Right lobe of liver (tissue), 6 donors: ENCODE results near the gene TRABD. TPM values are rescaled to one million over a fixed set of nuclear protein-coding genes. Genes with fewer than 3 reads are reported as not detected.
A peak's percentile ranks its signal among the peaks of the same experiment; 100 is the strongest.
"Not testable (repeated sequence)": the region's sequence is repeated elsewhere in the genome, so short reads cannot be mapped to it uniquely, and the experiment has no call there.

ENCODE experiments used
- ATAC-seq, 4 donors: fragments of 200-7000 bp; cut with Tn5 transposase; one replicate each; pipeline ENCODE4 v1.9.1; 2020; ENCODE audit warnings: mild to moderate bottlenecking in 4 of 4, moderate library complexity in 4 of 4
- DNase-seq, 3 donors: peaks; one replicate each; pipeline ENCODE4 v3.0.0-alpha.2; 2020
- H3K27ac ChIP-seq, 3 donors: fragments of 200-600 bp; one replicate each; pipeline ENCODE4 v1.8.0; 2022
- H3K27me3 ChIP-seq, 2 donors: fragments of 200-600 bp; one replicate each; pipeline ENCODE4 v1.8.0; 2022
- H3K36me3 ChIP-seq, 4 donors: fragments of 200-600 bp; sonication (generic) in 1 of 4; one replicate each; pipeline versions ENCODE4 v1.5.1 to v1.8.0; 2017 to 2022; ENCODE audit warnings: control low read depth in 1 of 4
- H3K4me1 ChIP-seq, 4 donors: fragments of 200-600 bp; sonication (generic) in 1 of 4; one replicate each; pipeline versions ENCODE4 v1.5.1 to v1.8.0; 2017 to 2022; ENCODE audit warnings: control low read depth in 1 of 4
- H3K4me3 ChIP-seq, 3 donors: fragments of 200-600 bp; one replicate each; pipeline ENCODE4 v1.8.0; 2022
- H3K9me3 ChIP-seq, 4 donors: fragments of 200-600 bp; sonication (generic) in 1 of 4; one replicate each; pipeline versions ENCODE4 v1.5.1 to v1.8.0; 2017 to 2022; ENCODE audit warnings: control low read depth in 1 of 4
- POLR2A ChIP-seq: fragments of 450-650 bp; IDR thresholded peaks from one replicate; pipeline ENCODE4 v1.6.1; 2017; ENCODE audit warnings: antibody characterized with exemption, mild to moderate bottlenecking
- WGBS: methylation state at CpG from one replicate; pipeline ENCODE4 v1.1.6; 2018; ENCODE audit warnings: low coverage, low lambda C conversion rate; ENCODE audit not compliant: insufficient coverage; ENCODE audit errors: missing lambda C conversion rate; 5-methylcytosine and 5-hydroxymethylcytosine counted together
- intact Hi-C, 2 donors: fragments of 100-400 bp; cut with DNase I; formaldehyde crosslinking; loops; one replicate each; pipeline versions ENCODE4 v1.11.2 to v1.14.1; 2022
- total RNA-seq, 6 experiments: library from RNA; depleted of rRNA in 2 of 6; stranded (reverse); fragments of >200 nt in 2 of 6; fragmentation: NEBNext Ultra II Directional in 3 of 6; extraction: Animal tissue kit (Norgen Biotek cat#: 25700) in 3 of 6; gene quantifications; one replicate each; pipeline versions ENCODE4 v1.1.0 to v1.2.4, GENCODE V29; 2016 to 2023
- TF ChIP-seq, protein P1 (sequence below), 4 donors: fragments of 200-600 bp in 3 of 4; fragments of 450-650 bp in 1 of 4; IDR thresholded peaks; one replicate each; pipeline versions ENCODE4 v1.5.1 to v1.8.0; 2016 to 2022; ENCODE audit warnings: antibody characterized with exemption in 4 of 4, mild to moderate bottlenecking in 2 of 4
- donor health status: DM: no; HTN: yes; CAD: no.
- donor health status: DM: no; HTN: no; CAD: no.
- donor health status: DM: no; HTN: no; CAD: no.
- donor health status: DM: no; HTN: yes; CAD: no.
- donor health status: DM: no; HTN: yes; CAD: no.

The TRABD gene
- total RNA-seq, 6 experiments from 2014 or later: 18.9 to 30.2 (median 22.8) TPM

DNA sequence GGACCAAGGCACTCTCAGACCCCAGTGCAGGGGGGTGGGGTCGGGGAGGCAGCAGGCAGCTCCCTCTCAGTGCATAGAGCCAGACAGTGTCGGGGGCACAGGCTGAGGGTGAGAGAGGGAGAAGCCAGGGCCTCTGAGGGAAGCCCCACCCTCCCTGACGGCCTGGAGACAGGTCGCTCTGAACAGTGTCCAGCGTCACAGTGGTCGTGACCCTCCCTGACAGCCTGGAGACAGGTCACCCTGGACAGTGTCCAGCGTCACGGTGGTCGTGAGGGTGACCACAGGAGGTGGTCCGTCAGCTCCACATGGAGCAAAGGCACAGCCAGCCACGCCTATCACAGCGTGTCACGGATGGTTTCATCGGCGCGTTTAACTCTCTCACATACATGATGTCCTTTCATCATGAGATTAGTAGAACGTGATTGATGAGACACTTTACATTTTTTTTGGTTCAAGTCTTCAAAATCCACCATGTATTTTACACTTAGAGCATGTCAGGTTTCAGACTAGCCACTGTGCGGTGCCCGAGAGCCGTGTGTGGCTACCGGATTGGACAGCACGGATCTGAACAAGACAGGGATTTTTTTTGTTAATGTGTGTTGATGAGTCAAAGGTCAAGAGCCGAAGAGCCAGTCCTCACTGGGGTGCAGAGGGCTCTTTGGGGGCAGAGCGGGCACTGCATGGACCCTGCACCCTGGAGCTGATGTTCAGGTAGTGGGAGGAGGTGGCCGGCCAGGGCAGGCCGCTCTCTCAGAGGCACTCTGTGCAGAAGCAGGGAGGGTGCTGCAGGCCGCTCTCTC is 39.1 kb upstream of the TRABD start:
- no peak overlapping the region for H3K27ac ChIP-seq
- H3K9me3 ChIP-seq: no peaks in the 10 kb centered on the region
- H3K36me3 ChIP-seq: no peaks in the 10 kb centered on the region
- intact Hi-C loops: loop anchor here in 1 of 2 donors (5.0 kb wide), 1 partner anchor 66 kb away; no protein-coding TSS in a partner anchor
- no peak for TF ChIP-seq POLR2A
- TF ChIP-seq, protein P1, sequence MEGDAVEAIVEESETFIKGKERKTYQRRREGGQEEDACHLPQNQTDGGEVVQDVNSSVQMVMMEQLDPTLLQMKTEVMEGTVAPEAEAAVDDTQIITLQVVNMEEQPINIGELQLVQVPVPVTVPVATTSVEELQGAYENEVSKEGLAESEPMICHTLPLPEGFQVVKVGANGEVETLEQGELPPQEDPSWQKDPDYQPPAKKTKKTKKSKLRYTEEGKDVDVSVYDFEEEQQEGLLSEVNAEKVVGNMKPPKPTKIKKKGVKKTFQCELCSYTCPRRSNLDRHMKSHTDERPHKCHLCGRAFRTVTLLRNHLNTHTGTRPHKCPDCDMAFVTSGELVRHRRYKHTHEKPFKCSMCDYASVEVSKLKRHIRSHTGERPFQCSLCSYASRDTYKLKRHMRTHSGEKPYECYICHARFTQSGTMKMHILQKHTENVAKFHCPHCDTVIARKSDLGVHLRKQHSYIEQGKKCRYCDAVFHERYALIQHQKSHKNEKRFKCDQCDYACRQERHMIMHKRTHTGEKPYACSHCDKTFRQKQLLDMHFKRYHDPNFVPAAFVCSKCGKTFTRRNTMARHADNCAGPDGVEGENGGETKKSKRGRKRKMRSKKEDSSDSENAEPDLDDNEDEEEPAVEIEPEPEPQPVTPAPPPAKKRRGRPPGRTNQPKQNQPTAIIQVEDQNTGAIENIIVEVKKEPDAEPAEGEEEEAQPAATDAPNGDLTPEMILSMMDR (IDR thresholded peaks at IDR 0.05): peak; percentile 77 to 88 (median 86)
- H3K27me3 ChIP-seq: no peaks in the 10 kb centered on the region
- H3K4me1 ChIP-seq: peaks cover 0 to 36% (median 14%) of the 10 kb centered on the region in 4 donors
- H3K4me3 ChIP-seq: no peak overlapping the region
- DNase-seq (peak; percentile 81 to 91 (median 90)), ATAC-seq (peak; percentile 73 to 90 (median 84))
- 21% methylated on average over 9 of the region's 27 CpGs for WGBS

DNA sequence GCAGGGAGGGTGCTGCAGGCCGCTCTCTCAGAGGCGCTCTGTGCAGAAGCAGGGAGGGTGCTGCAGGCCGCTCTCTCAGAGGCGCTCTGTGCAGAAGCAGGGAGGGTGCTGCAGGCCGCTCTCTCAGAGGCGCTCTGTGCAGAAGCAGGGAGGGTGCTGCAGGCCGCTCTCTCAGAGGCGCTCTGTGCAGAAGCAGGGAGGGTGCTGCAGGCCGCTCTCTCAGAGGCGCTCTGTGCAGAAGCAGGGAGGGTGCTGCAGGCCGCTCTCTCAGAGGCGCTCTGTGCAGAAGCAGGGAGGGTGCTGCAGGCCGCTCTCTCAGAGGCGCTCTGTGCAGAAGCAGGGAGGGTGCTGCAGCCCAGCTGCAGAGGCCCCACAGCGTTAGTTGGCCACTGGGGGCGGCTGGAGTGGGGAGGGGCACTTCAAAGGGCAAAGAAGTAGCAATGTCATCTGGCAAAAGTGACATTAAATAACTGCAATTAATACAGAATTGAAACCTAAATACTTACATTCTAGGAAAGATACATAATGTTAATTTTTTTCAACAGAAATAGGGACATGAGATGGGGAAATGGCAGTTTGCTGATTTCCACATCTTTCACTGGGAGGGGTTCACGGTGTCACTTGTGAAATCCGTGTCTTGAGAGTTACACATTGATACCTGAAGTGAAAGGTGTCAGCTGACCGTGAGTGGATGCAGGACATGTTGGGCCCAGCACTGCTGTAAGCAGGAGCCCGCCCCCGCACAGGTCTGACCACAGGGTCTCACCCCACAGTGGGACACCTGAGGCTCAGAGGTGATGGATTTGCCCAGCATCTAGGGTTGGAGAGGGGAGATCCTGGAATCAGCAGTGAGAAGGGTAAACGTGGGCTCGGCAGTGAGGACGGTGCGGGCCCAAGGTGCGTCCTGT is 38.2 kb upstream of the TRABD start:
- 47% methylated on average over 13 of the region's 26 CpGs for WGBS
- H3K27me3 ChIP-seq, H3K9me3 ChIP-seq, H3K36me3 ChIP-seq, ATAC-seq, DNase-seq, H3K4me3 ChIP-seq, H3K27ac ChIP-seq: not testable (repeated sequence)
- intact Hi-C loops: loop anchor here in 1 of 2 donors (5.0 kb wide), 1 partner anchor 65 kb away; no protein-coding TSS in a partner anchor
- H3K4me1 ChIP-seq: peaks cover 0 to 30% (median 10%) of the 10 kb centered on the region in 4 donors

DNA sequence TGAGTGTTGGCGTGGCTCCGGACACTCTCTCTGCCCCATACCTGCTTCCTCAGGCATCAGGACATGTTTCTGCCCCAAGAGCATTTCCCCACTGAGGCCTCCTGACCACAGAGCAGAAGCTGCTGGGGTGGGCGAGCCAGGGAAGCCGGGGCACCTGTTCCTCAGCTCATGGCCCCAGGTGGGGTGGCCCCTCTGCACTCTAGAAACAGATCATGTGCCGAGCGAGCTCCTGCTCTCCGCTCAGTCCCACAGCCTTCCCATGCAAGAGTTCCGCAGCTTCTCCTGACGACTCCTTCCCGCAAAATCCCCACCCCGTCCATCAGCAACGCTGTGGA is 37.6 kb upstream of the TRABD start:
- Histone ChIP-seq H3K4me3 (no peak overlapping the region), H3K9me3 (no peaks in the 10 kb centered on the region), H3K36me3 (no peaks in the 10 kb centered on the region), H3K4me1 (peaks cover 0 to 30% (median 10%) of the 10 kb centered on the region in 4 donors), H3K27me3 (no peaks in the 10 kb centered on the region), H3K27ac (no peak overlapping the region)
- TF ChIP-seq, protein P1 (IDR thresholded peaks at IDR 0.05): no peak
- TF ChIP-seq POLR2A: no peak
- 76% methylated on average over 7 of the region's 12 CpGs for WGBS
- ATAC-seq (no peak), DNase-seq (no peak)
- intact Hi-C loops: loop anchor here in 1 of 2 donors (5.0 kb wide), 1 partner anchor 64 kb away; no protein-coding TSS in a partner anchor

DNA sequence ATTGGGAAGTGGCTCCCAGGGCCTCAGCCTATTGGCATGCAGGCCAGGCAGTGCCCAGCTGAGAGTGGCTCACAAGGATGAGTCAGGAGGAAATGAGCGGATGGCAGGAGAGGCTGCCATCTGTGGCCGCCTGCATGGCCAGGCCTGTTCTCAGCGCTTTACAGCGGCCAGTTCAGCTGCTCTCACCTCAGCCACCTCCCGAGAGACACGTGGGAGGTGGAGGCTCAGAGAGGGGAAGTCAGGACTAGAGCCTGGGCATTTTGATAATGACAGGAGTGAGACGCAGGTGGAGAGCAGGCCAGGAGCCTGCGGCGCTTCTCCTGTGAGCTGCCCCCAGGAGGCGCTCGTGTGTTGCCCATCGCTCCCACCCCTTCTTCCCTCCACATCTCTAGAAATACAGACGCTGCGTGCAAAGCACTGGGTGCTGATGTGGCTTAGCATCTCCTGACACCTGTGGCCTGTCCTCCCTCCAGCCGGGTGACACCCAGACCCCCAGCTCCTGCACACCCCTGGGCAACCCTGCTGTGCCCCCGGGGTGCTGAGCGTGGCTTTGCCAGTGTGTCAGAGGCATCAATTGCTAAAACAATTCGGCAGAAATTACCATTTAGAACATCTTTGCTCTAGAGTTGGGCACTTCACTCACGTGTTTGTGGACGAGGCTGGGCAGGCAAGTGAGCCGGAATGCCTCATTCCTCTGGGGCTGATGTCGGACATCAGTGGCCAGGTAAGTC is 36.6 kb upstream of the TRABD start:
- intact Hi-C loops: loop anchor here in 1 of 2 donors (5.0 kb wide), 1 partner anchor 63 kb away; no protein-coding TSS in a partner anchor
- ATAC-seq: peak; percentile 70 to 74 (median 71)
- DNase-seq: peak; percentile 70 to 80 (median 75)
- Histone ChIP-seq H3K4me3 (no peak overlapping the region), H3K27ac (no peak overlapping the region), H3K36me3 (no peaks in the 10 kb centered on the region), H3K9me3 (no peaks in the 10 kb centered on the region), H3K4me1 (peaks cover 0 to 30% (median 10%) of the 10 kb centered on the region in 4 donors), H3K27me3 (no peaks in the 10 kb centered on the region)
- whole genome bisulfite sequencing: 32% methylated on average over 14 of the region's 22 CpGs
- TF ChIP-seq POLR2A: no peak
- TF ChIP-seq, protein P1 (IDR thresholded peaks at IDR 0.05): peak; percentile 81 to 92 (median 86)
